GM11168 (cell line): ENCODE data around the gene HLA-DMB.

ENCODE experiments used
- in situ Hi-C: fragments of 300-500 bp; cut with MboI; formaldehyde crosslinking; loops from one replicate; pipeline ENCODE4 v1.12.0; 2022; ENCODE audit warnings: low sequenced_read_pairs; ENCODE audit not compliant: unreplicated experiment

HLA-DMB gene

GRCh38 chr6:32972353-32973143, 31.7 kb upstream of the HLA-DMB start:
- in situ Hi-C loops: loop anchor here (10.0 kb wide), 1 partner anchor 88 kb away; no protein-coding TSS in a partner anchor

- in situ Hi-C loops: loop anchor here (10.0 kb wide), 1 partner anchor 87 kb away; no protein-coding TSS in a partner anchor
Observed at GRCh38 chr6:32971581-32972352, 30.9 kb upstream of the HLA-DMB start.

- in situ Hi-C loops: loop anchor here (10.0 kb wide), 1 partner anchor 86 kb away; no protein-coding TSS in a partner anchor
Observed at GRCh38 chr6:32971242-32971580, 30.4 kb upstream of the HLA-DMB start.

- in situ Hi-C loops: loop anchor here (10.0 kb wide), 1 partner anchor 86 kb away; no protein-coding TSS in a partner anchor
Observed at GRCh38 chr6:32970413-32971241, 29.8 kb upstream of the HLA-DMB start.

- in situ Hi-C loops: loop anchor here (10.0 kb wide), 1 partner anchor 85 kb away; no protein-coding TSS in a partner anchor
Observed at GRCh38 chr6:32969685-32970412, 29.0 kb upstream of the HLA-DMB start.

GRCh38 chr6:32968867-32969684, 28.2 kb upstream of the HLA-DMB start:
- in situ Hi-C loops: no loop called here

- in situ Hi-C loops: no loop called here
Observed at GRCh38 chr6:32968093-32968866, 27.5 kb upstream of the HLA-DMB start, which contains the start of gene BRD2. Gene BRD2 (plus strand): TSS chr6:32968594. CDS start chr6:32972899, 4,305 bp downstream.

- in situ Hi-C loops: no loop called here
Observed at GRCh38 chr6:32967151-32968091, 26.6 kb upstream of the HLA-DMB start.

GRCh38 chr6:32964776-32965175, 23.9 kb upstream of the HLA-DMB start:
- in situ Hi-C loops: no loop called here

- in situ Hi-C loops: no loop called here
Observed at GRCh38 chr6:32963866-32964265, 23.0 kb upstream of the HLA-DMB start.

- in situ Hi-C loops: no loop called here
Observed at GRCh38 chr6:32962213-32962826, 21.5 kb upstream of the HLA-DMB start.

GRCh38 chr6:32960563-32960962, 19.7 kb upstream of the HLA-DMB start:
- in situ Hi-C loops: no loop called here

GRCh38 chr6:32956176-32956575, 15.3 kb upstream of the HLA-DMB start:
- in situ Hi-C loops: no loop called here

- in situ Hi-C loops: no loop called here
Observed at GRCh38 chr6:32954986-32955802, 14.4 kb upstream of the HLA-DMB start.

- in situ Hi-C loops: no loop called here
Observed at GRCh38 chr6:32954267-32954666, 13.4 kb upstream of the HLA-DMB start.

- in situ Hi-C loops: no loop called here
Observed at GRCh38 chr6:32953775-32954174, 12.9 kb upstream of the HLA-DMB start.
